HG03159 (cell line): ENCODE measurements around the gene THRB.

Source experiments
- ATAC-seq: cut with Tn5 transposase; IDR thresholded peaks from one replicate; pipeline ENCODE4 v1.9.1; 2021; ENCODE audit warnings: mild to moderate bottlenecking, moderate library complexity; ENCODE audit not compliant: unreplicated experiment

Gene THRB

DNA sequence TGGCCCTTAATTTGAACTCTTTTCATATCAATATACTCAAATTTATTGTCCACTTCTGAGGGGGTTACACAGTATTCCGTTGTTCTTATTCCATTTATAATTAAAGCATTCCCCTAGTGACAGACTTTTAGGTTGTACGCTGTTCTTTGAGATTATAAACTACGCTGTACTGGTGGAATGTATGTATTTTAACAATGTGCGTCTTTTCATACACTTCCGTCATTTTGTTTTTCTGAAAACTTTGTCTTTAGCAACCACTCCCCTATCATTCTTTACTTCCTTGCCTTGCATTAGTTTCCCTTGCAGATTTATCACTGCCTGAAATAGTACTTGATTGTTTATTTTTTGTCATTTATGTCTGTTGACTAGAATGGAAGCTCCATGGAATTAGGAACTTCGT is 137.0 kb downstream of the THRB start:
- ATAC-seq = no peak

DNA sequence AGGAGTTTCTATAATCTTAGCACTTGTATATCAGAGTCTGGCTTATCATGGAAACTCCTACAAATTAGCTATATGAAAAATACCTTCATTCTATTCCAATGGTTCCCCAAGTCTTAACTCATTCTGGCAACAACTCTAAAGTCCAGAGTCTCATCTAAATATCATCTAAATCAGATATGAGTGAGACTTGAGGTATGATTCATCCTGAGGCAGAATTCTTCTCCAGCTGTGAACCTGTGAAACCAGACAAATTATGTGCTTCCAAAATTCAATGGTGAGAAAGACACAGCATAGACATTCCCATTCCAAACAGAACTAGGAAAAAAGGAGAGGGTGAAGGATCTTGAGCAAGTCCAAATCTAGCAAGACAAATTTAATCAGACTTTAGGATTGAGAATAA is 138.8 kb downstream of the THRB start:
- no peak for ATAC-seq

DNA sequence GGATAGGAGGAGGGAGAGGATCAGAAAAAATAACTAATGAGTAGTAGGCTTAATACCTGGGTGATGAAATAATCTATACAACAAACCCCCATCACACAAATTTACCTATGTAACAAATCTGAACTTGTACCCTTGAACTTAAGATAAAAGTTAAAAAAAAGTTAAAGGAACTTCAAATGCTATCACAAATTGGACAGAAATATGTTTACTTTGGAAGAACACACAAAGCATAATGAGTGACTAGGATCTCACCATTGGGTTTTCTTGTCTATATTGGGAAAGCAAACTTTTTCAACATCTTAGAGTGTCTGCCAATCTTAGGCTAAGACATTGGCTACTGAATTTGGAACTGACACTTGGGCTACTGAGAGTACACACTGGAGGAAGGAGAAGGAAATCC is 140.4 kb downstream of the THRB start:
- no peak for ATAC-seq

DNA sequence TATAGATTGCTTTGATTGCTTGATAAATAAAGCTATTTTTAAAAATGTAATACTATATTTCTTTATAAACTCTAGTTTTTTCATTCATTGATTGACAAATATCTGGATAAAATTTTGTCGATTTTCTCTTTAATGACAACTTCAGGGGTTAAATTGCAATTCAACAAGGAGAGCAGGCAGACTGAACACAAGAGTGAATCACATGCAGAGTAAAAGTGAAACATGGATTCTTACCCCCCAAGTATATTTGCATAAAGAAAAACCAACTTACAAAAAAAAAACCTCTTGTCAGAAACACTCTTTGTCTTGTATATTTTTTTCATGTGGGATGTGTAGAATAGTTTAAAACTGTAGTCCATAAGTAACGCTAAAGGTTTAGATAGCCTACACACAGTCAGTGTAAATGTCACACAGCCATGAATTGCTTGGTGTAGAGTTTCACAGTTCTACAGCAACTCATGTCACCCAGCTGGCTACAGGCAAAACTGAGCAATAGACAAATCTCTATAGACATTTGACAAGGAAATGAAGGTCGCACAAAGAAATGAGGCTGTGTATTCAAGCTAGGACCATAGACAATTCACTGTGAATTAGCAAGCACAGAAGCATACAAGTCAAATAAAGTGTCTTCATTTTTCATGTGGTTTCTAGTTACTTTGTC is 141.6 kb downstream of the THRB start:
- no peak for ATAC-seq

DNA sequence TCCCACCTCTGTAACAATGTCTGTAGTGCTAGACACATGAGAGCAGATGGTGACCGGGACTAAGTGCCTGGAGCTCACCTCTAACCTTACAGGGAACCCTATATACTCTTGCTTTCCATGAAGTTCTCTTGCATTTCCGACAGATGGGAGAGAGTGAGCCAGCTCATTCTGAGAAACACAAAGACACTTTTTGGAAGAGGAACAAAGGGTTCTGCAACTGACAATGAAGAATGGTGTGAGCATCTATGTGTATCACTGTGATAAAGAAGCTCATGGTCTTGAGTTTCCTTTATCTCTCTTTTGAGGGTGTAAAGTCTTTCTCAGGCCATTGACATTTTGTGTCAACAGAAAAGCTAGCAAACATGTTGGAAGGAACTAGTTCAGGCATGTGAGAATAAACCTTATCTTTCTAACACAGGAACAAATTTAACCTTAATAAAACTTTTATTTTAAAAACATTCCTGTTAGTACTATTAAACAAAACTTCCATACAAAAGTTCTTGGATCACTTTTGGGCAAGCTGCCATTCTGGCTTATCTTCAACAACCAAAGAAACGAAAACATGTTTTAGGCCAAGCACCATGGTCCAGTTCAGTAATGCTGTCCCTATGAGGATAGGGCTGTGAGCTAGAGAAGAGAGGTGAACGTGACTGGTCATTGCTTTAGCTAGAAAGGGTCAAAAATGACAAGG is 142.7 kb downstream of the THRB start:
- ATAC-seq = no peak

DNA sequence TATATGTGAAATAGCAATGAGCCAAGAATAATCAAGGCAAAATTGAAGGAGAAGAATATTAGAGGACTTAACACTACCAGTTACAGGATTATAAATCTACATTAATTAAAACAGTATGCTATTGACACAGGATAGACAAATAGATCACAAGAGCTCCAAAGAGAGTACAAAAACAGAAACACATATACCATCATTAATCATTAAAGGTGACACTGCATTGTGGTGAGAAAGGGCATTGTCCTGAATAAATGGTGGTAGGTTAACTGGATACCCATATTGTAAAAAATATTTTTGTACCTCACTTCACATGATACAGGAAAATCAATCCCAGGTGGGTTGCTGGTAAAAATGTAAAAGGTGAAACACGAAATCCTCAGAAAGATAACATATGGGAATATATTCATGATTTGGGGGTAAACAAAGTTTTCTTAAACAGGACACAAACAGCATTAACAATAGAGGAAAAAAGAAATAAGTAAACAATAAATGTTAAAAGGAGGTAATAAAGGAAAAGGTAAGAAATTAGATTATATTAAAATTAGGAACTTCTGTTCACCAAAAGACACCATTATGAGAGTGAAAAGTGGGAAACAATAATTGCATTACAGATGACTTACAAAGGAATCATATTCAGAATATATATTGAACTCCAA is 145.2 kb downstream of the THRB start:
- ATAC-seq = no peak

DNA sequence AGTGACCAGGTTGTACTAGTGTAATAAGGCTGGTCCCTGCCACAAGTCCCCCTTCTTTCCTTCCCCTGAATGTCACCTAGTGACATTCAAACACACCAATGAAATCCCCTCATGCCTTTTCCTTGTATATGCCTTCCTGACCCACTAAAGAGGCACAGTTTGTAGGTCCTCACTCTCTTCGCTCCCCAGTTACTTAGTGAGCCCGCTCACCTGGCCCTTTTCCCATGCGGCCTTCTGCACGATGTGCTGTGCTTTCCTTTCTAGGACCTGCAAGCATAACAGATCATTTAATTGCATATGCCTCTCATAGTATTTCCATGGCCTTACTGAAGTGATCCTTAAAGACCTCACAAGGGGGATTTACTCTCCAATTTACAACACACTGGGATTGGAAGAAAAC is 146.3 kb downstream of the THRB start:
- ATAC-seq = no peak

DNA sequence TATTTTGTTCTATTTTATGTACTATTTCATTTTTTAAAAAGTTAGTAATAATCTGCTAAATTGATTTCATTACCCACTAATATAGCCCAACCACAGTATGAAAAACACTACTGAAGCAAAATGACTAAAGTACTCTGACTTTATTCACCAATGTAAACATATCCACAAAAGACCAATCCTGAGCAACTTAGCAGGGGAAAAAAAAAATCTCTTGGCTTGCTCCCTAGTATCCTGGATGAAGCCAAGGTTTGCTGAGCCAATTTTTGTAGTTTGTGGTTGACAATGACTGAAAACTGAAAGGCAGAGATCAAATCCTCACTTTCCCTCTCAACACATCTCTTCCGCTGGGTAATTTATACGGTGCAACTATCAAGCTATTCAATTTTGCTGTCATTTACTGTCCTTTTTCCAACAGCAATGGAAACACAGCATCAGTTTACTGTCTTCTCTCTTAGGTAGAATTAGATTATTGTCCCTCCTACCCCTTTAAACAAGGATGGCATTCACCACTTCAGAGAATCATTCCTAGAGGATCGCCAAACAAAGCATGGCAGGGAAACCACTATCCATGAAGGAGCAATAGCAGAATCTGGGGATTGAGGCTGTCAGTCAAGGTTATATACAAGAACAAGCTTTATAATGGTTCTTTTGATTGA is 149.7 kb downstream of the THRB start:
- ATAC-seq = no peak

DNA sequence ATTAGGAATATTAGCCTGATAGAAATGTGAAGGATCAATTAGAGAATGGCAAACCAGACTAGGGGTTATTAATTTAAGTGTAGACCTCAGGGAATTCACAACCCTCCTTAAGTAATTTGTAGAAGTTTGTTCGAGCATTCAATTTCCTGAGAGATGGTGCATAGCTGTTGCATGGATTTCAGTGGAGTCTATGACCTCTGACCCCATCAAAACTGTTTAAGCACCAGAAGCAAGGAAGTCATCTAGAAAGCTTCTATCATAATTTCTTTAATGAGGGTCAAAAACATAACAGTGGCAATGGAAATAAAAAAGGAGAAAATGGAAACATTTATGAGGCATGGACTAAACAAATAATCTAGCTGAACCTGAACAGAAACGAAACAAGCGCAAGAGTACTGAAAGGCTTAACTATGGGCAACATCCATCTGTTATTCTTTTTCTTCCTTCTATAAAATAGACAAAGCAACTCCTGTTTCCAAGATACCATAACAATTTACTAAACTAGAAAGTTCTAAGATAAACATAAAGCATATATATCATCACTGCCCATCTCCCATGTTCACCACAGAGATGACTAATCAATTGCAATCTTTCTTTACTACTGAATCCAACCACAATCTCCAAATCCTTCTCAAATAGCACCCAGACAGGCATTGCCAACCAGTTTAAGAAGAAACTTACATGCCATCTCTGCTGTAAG is 151.4 kb downstream of the THRB start:
- no peak for ATAC-seq

DNA sequence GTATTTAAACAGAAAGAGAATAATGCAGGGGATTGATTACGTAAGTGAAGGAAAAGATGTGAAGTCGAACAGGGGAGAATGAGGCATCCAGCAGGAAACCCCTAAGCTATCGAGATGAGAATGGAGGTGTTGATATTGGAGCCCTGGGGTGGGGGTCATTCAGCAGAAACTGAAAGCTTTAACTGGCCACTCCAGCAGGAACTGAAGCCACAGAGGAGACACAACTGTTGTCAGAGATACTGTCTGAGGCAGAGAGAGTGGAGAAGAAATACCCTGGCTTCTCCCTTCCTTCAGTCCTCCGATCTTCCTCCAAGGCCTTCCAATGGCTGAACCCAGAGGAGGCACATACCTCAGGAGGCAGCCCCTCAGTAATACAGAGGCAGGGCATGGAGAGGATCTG is 152.4 kb downstream of the THRB start:
- no peak for ATAC-seq

DNA sequence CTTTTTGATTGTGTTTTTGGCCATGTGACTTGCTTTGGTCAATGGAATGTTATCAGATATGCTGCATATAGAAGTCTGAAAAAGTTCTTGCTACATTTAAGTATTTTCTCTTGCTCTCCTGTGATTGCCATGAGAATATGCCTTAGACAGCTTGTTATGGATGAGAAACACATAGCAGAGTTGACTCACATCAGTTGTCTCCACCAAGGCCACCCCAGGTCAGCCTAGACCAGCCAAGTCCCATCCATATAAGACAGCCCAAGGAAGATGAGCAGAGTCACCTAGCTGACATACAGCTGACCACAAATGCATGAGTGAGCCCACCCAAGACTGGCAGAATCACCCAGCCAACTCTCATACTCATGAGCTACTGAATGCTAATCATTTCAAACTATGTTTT is 153.0 kb downstream of the THRB start:
- no peak for ATAC-seq

DNA sequence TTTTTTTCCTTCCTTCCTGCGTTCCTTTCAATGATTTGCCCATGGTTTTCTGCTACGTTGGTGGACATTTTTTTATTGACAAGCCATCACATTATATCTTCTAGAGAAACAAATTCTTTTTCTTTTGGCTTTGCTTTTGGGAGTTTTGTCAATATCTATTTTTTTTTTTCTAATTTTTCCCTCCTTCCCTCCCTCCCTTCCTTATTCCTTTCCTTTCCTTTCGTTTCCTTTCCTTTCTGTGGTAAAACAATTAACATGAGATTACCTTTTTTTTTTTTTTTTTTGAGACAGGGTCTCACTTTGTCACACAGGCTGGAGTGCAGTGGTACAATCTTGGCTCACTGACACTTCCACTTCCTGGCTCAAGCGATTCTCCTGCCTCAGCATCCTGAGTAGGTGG is 153.7 kb downstream of the THRB start:
- no peak for ATAC-seq

DNA sequence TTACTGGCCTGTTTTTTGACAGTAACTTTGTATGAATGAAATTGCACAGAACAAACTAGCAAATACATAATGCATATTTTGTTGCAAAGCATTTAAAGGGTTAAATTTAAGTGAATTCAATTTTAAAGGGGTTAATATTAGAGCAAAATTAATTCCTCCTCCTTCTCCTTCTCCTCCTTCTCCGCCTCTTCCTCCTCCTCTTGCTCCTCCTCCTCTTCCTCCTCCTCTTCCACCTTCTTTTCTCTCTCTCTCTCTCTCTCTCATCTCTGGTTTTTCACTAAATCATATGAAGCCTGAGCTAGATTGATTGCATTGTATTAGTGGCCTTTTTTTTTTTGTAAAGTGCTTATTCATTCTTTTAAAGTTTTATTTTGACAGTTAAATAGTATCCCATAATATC is 154.5 kb downstream of the THRB start:
- ATAC-seq = no peak

DNA sequence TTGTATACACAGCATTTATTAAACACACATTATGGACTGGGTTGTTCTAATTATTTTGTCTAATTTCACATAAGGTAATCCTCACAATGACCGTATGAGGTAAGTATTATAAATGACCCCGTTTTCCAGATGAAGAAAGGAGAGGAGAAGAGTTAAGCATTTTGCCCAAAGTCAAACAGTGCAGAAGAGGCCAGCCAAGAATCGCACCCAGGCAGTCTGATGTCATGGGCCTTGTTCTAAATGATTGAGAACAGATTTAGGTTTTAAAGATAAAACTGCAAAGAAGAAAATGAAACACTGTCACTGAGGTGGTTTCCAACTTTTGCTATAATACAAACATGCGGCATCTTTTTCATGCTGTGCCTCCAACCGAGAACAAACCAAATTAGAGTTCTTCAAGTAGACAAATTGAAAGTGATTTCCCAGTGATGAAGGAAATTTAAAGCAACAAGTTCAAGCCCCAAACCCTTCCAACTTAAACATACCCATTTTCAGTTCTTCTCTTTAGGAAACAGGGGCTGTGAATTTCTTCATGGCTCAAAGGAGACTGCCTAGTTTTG is 155.3 kb downstream of the THRB start:
- no peak for ATAC-seq

DNA sequence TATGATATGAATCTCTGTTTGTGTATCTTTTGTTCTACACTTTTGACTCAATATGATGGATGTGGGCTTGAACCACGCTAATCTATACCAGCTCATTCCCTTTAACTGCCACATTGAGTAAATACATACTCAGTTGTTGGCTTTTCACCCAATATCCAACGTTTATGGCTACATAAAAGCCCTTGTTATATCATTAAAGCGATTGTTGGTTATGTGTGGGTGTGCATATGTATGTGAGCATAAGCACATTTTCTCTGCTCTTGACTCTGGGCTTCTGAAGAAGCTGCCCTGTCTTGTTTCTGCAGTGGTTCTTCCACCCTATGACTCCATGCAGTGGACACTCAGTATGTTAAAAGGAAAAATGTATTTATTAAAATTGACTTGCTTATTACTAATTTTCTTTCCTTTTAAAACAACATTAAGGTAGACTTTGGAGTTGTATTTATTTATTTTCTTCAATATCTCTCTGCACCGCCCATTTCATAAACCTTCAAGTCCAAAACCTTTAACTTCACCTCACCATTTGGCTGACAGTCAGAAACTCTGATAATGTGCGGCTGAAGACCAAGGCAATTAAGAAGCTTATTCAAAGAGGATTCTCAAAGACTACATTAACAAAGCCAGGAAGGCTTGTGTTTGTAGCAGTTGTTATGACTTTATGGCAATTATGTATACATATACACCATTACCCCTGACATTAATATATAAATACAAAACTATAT is 156.1 kb downstream of the THRB start:
- ATAC-seq = no peak

DNA sequence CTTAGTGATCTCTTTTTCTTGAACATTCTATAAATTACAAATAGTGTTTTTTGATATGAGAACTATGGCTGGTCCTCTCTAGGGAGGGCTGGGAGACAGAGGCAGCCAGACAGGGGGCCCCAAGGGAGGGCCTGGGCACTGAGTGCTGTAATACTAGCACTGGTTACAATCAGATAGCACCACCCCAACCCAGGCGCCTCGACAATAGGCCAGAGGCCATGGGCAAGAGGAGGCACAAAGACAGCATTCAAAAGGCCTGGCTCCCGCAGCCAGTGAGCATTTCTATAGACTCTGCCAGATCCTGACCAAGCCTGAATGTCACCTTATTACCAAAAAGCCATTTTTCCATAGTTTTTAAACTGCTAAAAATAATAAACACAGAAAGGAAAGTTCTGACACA is 158.5 kb downstream of the THRB start:
- ATAC-seq = no peak

DNA sequence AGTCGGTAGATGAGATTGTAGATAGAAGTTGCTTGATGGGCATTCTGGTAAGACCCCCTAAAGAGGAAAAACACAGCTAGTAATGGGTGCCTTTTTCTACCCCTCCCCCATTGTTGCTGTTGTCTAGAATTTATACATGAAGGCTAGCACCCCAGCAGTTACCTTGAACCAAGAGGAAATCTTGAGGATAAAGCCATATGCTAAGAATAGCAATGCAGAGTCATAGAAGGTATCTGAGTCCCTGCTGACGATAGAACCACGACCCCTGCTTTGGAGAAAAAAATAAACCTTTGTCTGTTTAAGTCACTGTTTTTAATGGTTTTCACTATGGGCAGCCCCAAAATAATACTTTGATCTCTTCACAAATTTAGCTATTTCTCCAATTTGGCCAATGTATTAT is 162.6 kb downstream of the THRB start:
- ATAC-seq = no peak

DNA sequence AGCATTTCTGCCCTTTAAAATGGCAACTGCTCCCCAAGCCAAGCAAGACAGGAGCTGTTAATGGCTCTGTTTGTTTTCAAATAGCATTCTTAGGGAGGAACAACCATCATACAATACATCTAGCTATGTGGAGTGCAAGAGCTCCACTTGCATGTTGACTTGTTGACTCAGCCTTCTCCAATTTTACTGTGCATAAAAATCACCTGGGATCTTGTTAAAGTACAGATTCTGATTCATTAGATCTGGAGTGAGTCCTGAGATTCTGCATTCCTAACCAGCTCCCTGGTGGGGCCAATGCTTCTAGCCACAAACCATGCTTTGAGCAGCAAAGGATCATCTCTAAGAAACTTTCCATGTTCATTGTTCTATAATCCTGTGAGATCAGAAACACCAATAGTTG is 171.4 kb downstream of the THRB start:
- ATAC-seq = no peak

DNA sequence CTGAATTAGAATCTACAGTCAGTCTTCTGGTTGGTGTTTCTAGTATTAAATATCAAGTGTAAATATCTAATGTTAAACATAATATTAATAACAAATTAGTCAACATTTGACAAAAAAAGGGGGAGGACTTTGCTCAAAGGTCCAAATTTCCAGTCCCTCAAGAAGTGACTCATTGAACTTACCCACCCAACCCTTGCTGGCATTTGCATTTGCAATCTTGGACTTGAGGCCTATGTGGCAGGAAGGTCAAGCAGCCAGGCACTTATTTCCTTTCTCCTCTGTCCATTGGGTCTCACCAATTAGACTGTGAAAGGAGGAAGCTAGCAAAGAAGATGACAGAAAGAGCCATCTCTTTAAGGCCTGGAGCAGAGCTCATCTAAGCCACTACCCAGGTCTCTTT is 174.0 kb downstream of the THRB start:
- ATAC-seq = no peak

DNA sequence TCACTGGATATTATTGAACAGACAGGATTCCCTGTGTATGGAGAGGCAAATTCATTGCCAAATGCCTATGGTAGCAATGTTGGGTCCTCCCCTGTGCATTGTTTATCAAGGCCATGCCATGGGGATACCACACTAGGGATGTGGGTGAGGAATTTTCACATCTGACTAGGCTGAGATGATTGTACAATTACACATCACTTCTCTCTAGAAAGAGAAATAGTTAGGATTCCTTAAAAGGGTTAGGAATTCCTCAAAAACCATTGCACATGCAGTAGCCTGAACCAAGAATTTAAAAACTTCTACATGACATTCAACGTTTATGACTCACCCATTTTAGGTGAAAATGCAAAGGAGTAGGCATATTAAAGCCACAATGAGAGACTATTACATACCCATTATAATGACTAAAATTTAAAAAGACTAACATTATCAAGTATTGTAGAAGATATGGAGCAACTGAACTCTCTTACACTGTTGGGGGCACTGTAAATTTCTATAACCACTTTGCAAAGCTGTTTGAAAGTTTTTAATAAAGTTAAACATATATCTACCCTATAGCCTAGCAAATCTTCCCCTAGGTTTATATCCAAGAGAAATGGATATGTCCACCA is 175.9 kb downstream of the THRB start:
- no peak for ATAC-seq
